Coronary artery (tissue), 2 donors: ENCODE measurements around the gene KIAA0825.

ENCODE experiments used
- DNase-seq: peaks from one replicate; pipeline ENCODE4 v3.0.0-alpha.2; 2017; ENCODE audit warnings: low spot score
- H3K27ac ChIP-seq, 2 donors: fragments of 200-600 bp; sonication (generic); one replicate each; pipeline ENCODE4 v1.5.1; 2016 to 2019
- H3K4me3 ChIP-seq: fragments of 200-600 bp; sonication (generic); 2 replicates; pipeline ENCODE4 v1.5.1; 2016; ENCODE audit warnings: mild to moderate bottlenecking, moderate library complexity
- CTCF ChIP-seq: fragments of 200-600 bp; sonication (generic); IDR thresholded peaks from one replicate; pipeline ENCODE4 v1.5.1; 2019; ENCODE audit warnings: antibody characterized with exemption

KIAA0825 gene

GRCh38 chr5:94442991-94443390 lies 175.4 kb downstream of the KIAA0825 start:
- H3K4me3 ChIP-seq, result no peak overlapping the region
- TF ChIP-seq CTCF, result no peak
- no peak for DNase-seq
- H3K27ac ChIP-seq, result no peak overlapping the region

- TF ChIP-seq CTCF, result no peak
- H3K27ac ChIP-seq, result no peak overlapping the region
- no peak overlapping the region for H3K4me3 ChIP-seq
- no peak for DNase-seq
Observed at GRCh38 chr5:94442076-94442475, 176.3 kb downstream of the KIAA0825 start.

- Histone ChIP-seq H3K27ac (no peak overlapping the region), H3K4me3 (no peak overlapping the region)
- DNase-seq, result no peak
- no peak for TF ChIP-seq CTCF
Observed at GRCh38 chr5:94440015-94440414, 178.4 kb downstream of the KIAA0825 start.

GRCh38 chr5:94433397-94434163 lies 184.8 kb downstream of the KIAA0825 start:
- DNase-seq, result no peak
- peak overlapping the region in 1 of 2 donors; percentile 49 for H3K27ac ChIP-seq
- no peak overlapping the region for H3K4me3 ChIP-seq
- no peak for TF ChIP-seq CTCF

- no peak for TF ChIP-seq CTCF
- Histone ChIP-seq H3K4me3 (no peak overlapping the region), H3K27ac (no peak overlapping the region)
- DNase-seq, result no peak
Observed at GRCh38 chr5:94432499-94432898, 185.9 kb downstream of the KIAA0825 start.

GRCh38 chr5:94431696-94432095 lies 186.7 kb downstream of the KIAA0825 start:
- no peak for DNase-seq
- TF ChIP-seq CTCF, result no peak
- Histone ChIP-seq H3K27ac (no peak overlapping the region), H3K4me3 (no peak overlapping the region)

GRCh38 chr5:94429566-94429965 lies 188.8 kb downstream of the KIAA0825 start:
- no peak for DNase-seq
- Histone ChIP-seq H3K4me3 (no peak overlapping the region), H3K27ac (no peak overlapping the region)
- no peak for TF ChIP-seq CTCF
